HG02870 (cell line): ENCODE measurements around the gene DNM3.

Experiments
- ATAC-seq: cut with Tn5 transposase; IDR thresholded peaks from one replicate; pipeline ENCODE4 v1.9.1; 2021; ENCODE audit warnings: mild to moderate bottlenecking, moderate library complexity; ENCODE audit not compliant: unreplicated experiment

Gene DNM3

GRCh38 chr1:172215006-172215405, 373.7 kb downstream of the DNM3 start:
- no peak for ATAC-seq

GRCh38 chr1:172219966-172220365, 378.7 kb downstream of the DNM3 start:
- ATAC-seq = no peak

GRCh38 chr1:172220376-172220775, 379.1 kb downstream of the DNM3 start:
- no peak for ATAC-seq

- no peak for ATAC-seq
These were observed 380.1 kb downstream of the DNM3 start for GRCh38 chr1:172221436-172221835.

GRCh38 chr1:172224871-172225270, 383.6 kb downstream of the DNM3 start:
- ATAC-seq = no peak

- no peak for ATAC-seq
These were observed 388.6 kb downstream of the DNM3 start for GRCh38 chr1:172229942-172230341.

GRCh38 chr1:172230526-172230925, 389.2 kb downstream of the DNM3 start:
- no peak for ATAC-seq

- ATAC-seq = no peak
These were observed 395.7 kb downstream of the DNM3 start for GRCh38 chr1:172236958-172237357.

GRCh38 chr1:172238158-172238557, 396.9 kb downstream of the DNM3 start:
- no peak for ATAC-seq

- no peak for ATAC-seq
These were observed 397.7 kb downstream of the DNM3 start for GRCh38 chr1:172238965-172239364.

GRCh38 chr1:172239901-172240300, 398.6 kb downstream of the DNM3 start:
- no peak for ATAC-seq

GRCh38 chr1:172241540-172241939, 400.2 kb downstream of the DNM3 start:
- ATAC-seq = no peak

- ATAC-seq = no peak
These were observed 403.6 kb downstream of the DNM3 start for GRCh38 chr1:172244865-172245264.

GRCh38 chr1:172245788-172246187, 404.5 kb downstream of the DNM3 start:
- ATAC-seq = no peak

GRCh38 chr1:172246521-172247390, 405.5 kb downstream of the DNM3 start:
- ATAC-seq = no peak

- no peak for ATAC-seq
These were observed 410.2 kb downstream of the DNM3 start for GRCh38 chr1:172251486-172251885.

- no peak for ATAC-seq
These were observed 411.0 kb downstream of the DNM3 start for GRCh38 chr1:172252321-172252720.

- ATAC-seq = no peak
These were observed 411.7 kb downstream of the DNM3 start for GRCh38 chr1:172252958-172253357.

GRCh38 chr1:172254521-172255222, 413.4 kb downstream of the DNM3 start:
- ATAC-seq = no peak

- no peak for ATAC-seq
These were observed 413.9 kb downstream of the DNM3 start for GRCh38 chr1:172255223-172255560.

GRCh38 chr1:172265905-172266304, 424.6 kb downstream of the DNM3 start:
- ATAC-seq = no peak

GRCh38 chr1:172266528-172267174, 425.4 kb downstream of the DNM3 start:
- no peak for ATAC-seq
